WTC11 (cell line): Measurements from ENCODE around the gene CPAMD8.

Source experiments
- ATF1 ChIP-seq: sonication (generic); formaldehyde crosslinking; IDR thresholded peaks from 2 replicates; pipeline ENCODE4 v1.8.1; 2023; ENCODE audit warnings: mild to moderate bottlenecking, moderate library complexity, missing genetic modification reagents
- CREB1 ChIP-seq: sonication (generic); formaldehyde crosslinking; IDR thresholded peaks from 2 replicates; pipeline ENCODE4 v1.8.0; 2023; ENCODE audit warnings: mild to moderate bottlenecking, missing genetic modification reagents
- E2F1 ChIP-seq: sonication (generic); formaldehyde crosslinking; IDR thresholded peaks from 2 replicates; pipeline ENCODE4 v1.8.0; 2022; ENCODE audit warnings: mild to moderate bottlenecking, missing genetic modification reagents
- GABPB1 ChIP-seq: sonication (generic); formaldehyde crosslinking; IDR thresholded peaks from 2 replicates; pipeline ENCODE4 v1.8.1; 2023; ENCODE audit warnings: mild to moderate bottlenecking, missing genetic modification reagents
- NR2C2 ChIP-seq: sonication (generic); formaldehyde crosslinking; IDR thresholded peaks from 2 replicates; pipeline ENCODE4 v1.8.0; 2022; ENCODE audit warnings: mild to moderate bottlenecking, missing genetic modification reagents
- ZNF281 ChIP-seq: sonication (generic); formaldehyde crosslinking; IDR thresholded peaks from 2 replicates; pipeline ENCODE4 v1.8.0; 2023; ENCODE audit warnings: mild to moderate bottlenecking, missing genetic modification reagents
- ZNF416 ChIP-seq: fragments of 250-450 bp; sonication (Bioruptor Pico); IDR thresholded peaks from 2 replicates; pipeline ENCODE4 v1.9.0; 2021; ENCODE audit warnings: mild to moderate bottlenecking, inconsistent platforms
- TF ChIP-seq, protein P1 (sequence below): fragments of 200-600 bp; IDR thresholded peaks from 2 replicates; pipeline ENCODE4 v1.8.0; 2022; ENCODE audit warnings: antibody characterized with exemption

DNA sequence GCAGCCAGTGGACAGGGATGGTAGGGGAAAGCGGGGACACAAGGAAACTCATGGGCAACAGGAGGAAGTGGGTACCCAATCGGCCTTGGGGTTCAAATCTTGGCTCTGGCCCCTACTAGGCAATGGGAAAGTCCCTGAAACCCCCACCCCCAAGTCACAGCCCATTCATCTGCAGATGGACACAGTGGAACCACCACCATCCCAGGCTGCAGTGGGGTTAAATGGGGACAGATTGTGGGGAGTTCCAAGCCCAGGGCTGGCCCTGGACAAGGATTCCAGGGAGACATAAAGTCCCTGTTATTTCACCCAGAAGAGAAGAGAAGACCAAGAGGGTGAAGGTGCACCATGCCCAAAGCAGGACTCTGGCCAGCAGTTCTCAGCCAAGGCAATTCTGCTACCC is 48.5 kb downstream of the CPAMD8 start:
- TF ChIP-seq, protein P1, sequence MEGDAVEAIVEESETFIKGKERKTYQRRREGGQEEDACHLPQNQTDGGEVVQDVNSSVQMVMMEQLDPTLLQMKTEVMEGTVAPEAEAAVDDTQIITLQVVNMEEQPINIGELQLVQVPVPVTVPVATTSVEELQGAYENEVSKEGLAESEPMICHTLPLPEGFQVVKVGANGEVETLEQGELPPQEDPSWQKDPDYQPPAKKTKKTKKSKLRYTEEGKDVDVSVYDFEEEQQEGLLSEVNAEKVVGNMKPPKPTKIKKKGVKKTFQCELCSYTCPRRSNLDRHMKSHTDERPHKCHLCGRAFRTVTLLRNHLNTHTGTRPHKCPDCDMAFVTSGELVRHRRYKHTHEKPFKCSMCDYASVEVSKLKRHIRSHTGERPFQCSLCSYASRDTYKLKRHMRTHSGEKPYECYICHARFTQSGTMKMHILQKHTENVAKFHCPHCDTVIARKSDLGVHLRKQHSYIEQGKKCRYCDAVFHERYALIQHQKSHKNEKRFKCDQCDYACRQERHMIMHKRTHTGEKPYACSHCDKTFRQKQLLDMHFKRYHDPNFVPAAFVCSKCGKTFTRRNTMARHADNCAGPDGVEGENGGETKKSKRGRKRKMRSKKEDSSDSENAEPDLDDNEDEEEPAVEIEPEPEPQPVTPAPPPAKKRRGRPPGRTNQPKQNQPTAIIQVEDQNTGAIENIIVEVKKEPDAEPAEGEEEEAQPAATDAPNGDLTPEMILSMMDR = no peak
- no peak for TF ChIP-seq NR2C2
- no peak for TF ChIP-seq ZNF416 (CRISPR knock-in tag)
- no peak for TF ChIP-seq ZNF281
- TF ChIP-seq CREB1 (CRISPR knock-in tag) = no peak
- TF ChIP-seq E2F1 (CRISPR knock-in tag) = no peak
- no peak for TF ChIP-seq GABPB1
- TF ChIP-seq ATF1 (CRISPR knock-in tag) = no peak
